KMS-11 (cell line): ENCODE data around the gene PTH1R.
A peak's percentile ranks its signal among the peaks of the same experiment; 100 is the strongest.
"Not testable (repeated sequence)": the region's sequence is repeated elsewhere in the genome, so short reads cannot be mapped to it uniquely, and the experiment has no call there.

Source experiments
- H2AFZ ChIP-seq: fragments of 200-600 bp; sonication (generic); 2 replicates; pipeline ENCODE4 v1.6.1; 2016; ENCODE audit warnings: antibody characterized with exemption, mixed run types, low read depth
- H3K27ac ChIP-seq: fragments of 200-600 bp; sonication (generic); 2 replicates; pipeline ENCODE4 v1.6.1; 2016; ENCODE audit warnings: mild to moderate bottlenecking, mixed run types
- H3K27me3 ChIP-seq: fragments of 200-600 bp; sonication (generic); 2 replicates; pipeline ENCODE4 v1.6.1; 2017; ENCODE audit warnings: mild to moderate bottlenecking, low read depth, mixed run types, moderate library complexity; ENCODE audit not compliant: insufficient read depth
- H3K36me3 ChIP-seq: fragments of 200-600 bp; sonication (generic); 2 replicates; pipeline ENCODE4 v1.6.1; 2017; ENCODE audit warnings: mild to moderate bottlenecking, mixed run types; ENCODE audit not compliant: insufficient read depth
- H3K4me1 ChIP-seq: fragments of 200-600 bp; sonication (generic); 2 replicates; pipeline ENCODE4 v1.6.1; 2016; ENCODE audit warnings: mild to moderate bottlenecking, low read depth, mixed run types; ENCODE audit not compliant: poor library complexity, severe bottlenecking
- H3K4me2 ChIP-seq: fragments of 200-600 bp; sonication (generic); 2 replicates; pipeline ENCODE4 v1.7.0; 2016; ENCODE audit warnings: mild to moderate bottlenecking, mixed run types
- H3K4me3 ChIP-seq: fragments of 200-600 bp; sonication (generic); IDR thresholded peaks from 2 replicates; pipeline ENCODE4 v1.6.1; 2017; ENCODE audit warnings: low read depth, low read length, mixed read lengths; ENCODE audit not compliant: insufficient read depth
- H3K79me2 ChIP-seq: fragments of 200-600 bp; sonication (generic); 2 replicates; pipeline ENCODE4 v1.6.1; 2016; ENCODE audit warnings: low read depth, mixed run types; ENCODE audit not compliant: insufficient read depth
- H3K9ac ChIP-seq: fragments of 200-600 bp; sonication (generic); 2 replicates; pipeline ENCODE4 v1.6.1; 2016; ENCODE audit warnings: mild to moderate bottlenecking, mixed run types
- H4K20me1 ChIP-seq: fragments of 200-600 bp; sonication (generic); 2 replicates; pipeline ENCODE4 v1.6.1; 2016; ENCODE audit warnings: mild to moderate bottlenecking, mixed run types; ENCODE audit not compliant: insufficient read depth
- TF ChIP-seq, protein P1 (sequence below): fragments of 200-600 bp; sonication (generic); conservative IDR thresholded peaks from 2 replicates; pipeline ENCODE4 v1.6.1; 2017; ENCODE audit warnings: low read depth, mild to moderate bottlenecking, antibody characterized with exemption, low read length, moderate library complexity, mixed read lengths

The PTH1R gene

DNA sequence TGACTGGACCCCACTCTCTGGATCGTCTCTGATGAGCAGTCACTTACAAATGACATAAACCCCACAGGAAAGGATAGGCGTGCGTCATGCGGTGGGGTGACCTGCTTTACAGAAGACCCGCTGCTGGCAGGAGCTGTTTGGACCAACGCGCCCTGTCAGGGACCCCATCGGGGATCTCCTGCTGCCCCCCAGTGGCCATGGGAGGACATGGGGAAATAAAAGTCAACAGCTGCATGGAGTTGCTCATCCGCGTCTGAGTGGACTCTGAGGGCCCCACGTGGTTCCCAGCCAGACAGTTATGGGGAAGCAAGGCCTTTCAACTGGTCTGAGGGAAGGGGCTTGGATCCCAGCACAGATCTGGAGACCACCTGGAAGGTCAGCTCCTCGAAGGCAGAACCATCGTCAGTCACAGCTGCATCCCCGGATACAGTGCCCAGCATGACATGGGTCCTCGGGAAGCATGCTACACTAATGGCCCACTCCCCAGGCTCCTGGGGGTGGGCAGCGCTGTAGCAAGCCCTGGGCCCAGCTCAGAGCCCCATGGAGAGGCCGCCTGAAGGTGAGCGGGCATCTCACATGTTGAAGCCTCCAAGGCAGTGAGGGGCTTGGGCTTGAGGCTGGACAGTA, 32.1 kb downstream of the PTH1R start:
- TF ChIP-seq, protein P1, sequence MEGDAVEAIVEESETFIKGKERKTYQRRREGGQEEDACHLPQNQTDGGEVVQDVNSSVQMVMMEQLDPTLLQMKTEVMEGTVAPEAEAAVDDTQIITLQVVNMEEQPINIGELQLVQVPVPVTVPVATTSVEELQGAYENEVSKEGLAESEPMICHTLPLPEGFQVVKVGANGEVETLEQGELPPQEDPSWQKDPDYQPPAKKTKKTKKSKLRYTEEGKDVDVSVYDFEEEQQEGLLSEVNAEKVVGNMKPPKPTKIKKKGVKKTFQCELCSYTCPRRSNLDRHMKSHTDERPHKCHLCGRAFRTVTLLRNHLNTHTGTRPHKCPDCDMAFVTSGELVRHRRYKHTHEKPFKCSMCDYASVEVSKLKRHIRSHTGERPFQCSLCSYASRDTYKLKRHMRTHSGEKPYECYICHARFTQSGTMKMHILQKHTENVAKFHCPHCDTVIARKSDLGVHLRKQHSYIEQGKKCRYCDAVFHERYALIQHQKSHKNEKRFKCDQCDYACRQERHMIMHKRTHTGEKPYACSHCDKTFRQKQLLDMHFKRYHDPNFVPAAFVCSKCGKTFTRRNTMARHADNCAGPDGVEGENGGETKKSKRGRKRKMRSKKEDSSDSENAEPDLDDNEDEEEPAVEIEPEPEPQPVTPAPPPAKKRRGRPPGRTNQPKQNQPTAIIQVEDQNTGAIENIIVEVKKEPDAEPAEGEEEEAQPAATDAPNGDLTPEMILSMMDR, result peak; percentile 73
- Histone ChIP-seq H3K4me3 (no peak overlapping the region), H2AFZ (no peak overlapping the region), H3K27ac (no peak overlapping the region), H4K20me1 (no peaks in the 10 kb centered on the region), H3K27me3 (no peaks in the 10 kb centered on the region), H3K9ac (no peak overlapping the region), H3K4me2 (no peak overlapping the region), H3K79me2 (no peaks in the 10 kb centered on the region), H3K36me3 (no peaks in the 10 kb centered on the region), H3K4me1 (no peaks in the 10 kb centered on the region)

DNA sequence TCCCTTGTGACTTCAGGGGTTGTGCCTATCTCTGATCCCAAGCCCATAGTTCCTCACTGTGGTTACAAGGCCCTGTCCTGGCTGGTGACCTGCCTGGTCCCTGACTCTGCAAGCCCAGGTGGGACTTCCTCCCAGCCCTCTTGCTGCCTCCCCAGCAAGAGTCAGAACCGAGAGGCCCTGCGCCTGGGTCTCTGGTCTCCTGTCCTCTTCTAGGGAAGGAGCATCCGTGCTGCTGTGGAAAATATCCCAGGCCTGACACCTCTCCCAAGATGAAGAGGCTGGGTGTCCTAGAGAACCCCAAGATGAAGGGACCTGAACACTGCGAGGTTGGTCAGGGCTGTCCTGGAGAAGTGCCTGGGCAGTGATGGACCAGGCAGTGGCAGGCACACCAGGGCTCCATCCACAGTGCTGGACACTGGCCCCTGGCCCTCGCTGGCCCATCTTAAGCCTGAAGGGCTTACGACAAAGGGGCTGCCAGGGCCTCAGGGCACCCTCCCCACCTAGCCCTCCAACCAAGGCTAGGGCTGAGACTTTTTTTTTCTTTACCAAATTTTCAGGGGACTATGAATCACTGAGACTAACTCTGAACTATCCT, 32.7 kb downstream of the PTH1R start:
- Histone ChIP-seq H3K4me3 (no peak overlapping the region), H4K20me1 (no peaks in the 10 kb centered on the region), H3K4me2 (no peak overlapping the region), H3K4me1 (no peaks in the 10 kb centered on the region), H3K9ac (no peak overlapping the region), H3K27ac (no peak overlapping the region), H3K79me2 (no peaks in the 10 kb centered on the region), H3K36me3 (no peaks in the 10 kb centered on the region), H3K27me3 (no peaks in the 10 kb centered on the region), H2AFZ (no peak overlapping the region)
- TF ChIP-seq, protein P1, result no peak

DNA sequence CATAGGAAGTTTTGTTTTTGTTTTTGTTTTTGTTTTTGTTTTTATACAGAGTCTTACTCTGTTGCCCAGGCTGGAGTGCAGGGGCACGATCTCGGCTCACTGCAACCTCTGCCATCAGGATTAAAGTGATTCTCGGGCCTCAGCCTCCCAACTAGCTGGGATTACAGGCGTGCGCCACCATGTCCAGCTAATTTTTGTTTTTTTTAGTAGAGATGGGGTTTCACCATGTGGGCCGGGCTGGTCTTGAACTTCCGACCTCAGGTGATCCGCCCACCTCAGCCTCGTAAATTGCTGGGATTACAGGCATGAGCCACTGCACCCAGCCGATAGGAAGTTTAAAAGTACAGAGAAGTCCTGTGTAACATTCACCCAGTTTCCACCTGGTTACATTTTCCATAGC, 33.4 kb downstream of the PTH1R start:
- H3K9ac ChIP-seq, H3K27ac ChIP-seq, H3K4me1 ChIP-seq, H3K36me3 ChIP-seq, H3K4me3 ChIP-seq, H2AFZ ChIP-seq, H4K20me1 ChIP-seq, H3K27me3 ChIP-seq, H3K79me2 ChIP-seq, H3K4me2 ChIP-seq: not testable (repeated sequence)

DNA sequence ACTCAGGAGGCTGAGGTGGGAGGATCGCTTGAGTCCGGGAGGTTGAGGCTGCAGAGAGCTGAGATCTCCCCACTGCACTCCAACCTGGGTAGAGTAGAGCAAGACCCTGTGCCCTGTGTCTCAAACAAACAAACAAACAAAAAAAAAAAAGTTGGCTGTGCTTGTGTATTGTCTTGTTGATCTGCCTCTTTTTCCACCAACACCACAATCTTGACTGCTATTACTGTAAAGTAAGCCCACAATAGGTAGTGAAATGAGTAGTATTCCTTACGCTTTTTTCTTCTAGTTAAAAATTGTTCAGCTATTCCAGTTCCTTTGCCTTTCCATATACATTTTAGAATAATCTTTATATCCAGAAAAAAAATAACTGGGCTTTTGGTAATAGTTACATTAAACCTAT, 35.5 kb downstream of the PTH1R start:
- Histone ChIP-seq H4K20me1 (no peaks in the 10 kb centered on the region), H3K27me3 (no peaks in the 10 kb centered on the region), H2AFZ (no peak overlapping the region), H3K4me2 (no peak overlapping the region), H3K27ac (no peak overlapping the region), H3K9ac (no peak overlapping the region), H3K4me3 (no peak overlapping the region), H3K4me1 (peaks cover 19% of the 10 kb centered on the region), H3K36me3 (no peaks in the 10 kb centered on the region), H3K79me2 (no peaks in the 10 kb centered on the region)
- TF ChIP-seq, protein P1, result no peak

DNA sequence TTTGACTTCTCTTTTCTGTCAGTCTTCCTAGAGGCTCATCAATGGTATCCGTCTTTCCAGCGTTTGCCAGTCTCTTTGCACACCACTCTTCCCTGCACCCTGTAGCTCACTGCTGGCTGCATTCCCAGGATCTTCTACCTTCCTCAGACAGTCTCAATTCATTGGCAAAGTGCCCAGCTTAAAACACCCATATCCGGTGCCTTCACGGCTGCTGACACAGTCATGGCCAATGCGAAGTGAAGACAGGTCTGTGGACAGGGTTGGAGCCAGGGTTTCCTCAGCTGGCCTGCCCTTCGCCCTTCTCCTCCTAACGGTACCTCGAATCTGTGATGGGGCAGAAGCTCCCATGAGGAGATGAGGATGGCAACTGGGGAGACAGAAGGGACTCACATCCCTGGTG, 36.1 kb downstream of the PTH1R start:
- Histone ChIP-seq H3K27ac (no peak overlapping the region), H3K4me2 (no peak overlapping the region)

More for the DNA sequence above, 36.1 kb downstream of the PTH1R start:
- H3K27me3 ChIP-seq, result no peaks in the 10 kb centered on the region
- H3K36me3 ChIP-seq, result no peaks in the 10 kb centered on the region
- no peak overlapping the region for H3K9ac ChIP-seq
- no peaks in the 10 kb centered on the region for H3K79me2 ChIP-seq
- peaks cover 25% of the 10 kb centered on the region for H3K4me1 ChIP-seq
- H4K20me1 ChIP-seq, result no peaks in the 10 kb centered on the region
- H2AFZ ChIP-seq, result no peak overlapping the region
- TF ChIP-seq, protein P1, result no peak
- no peak overlapping the region for H3K4me3 ChIP-seq
